ENCODE measurements around the gene TAF1D. TPM values are rescaled to one million over a fixed set of nuclear protein-coding genes. Genes with fewer than 3 reads are reported as not detected.

TAF1D gene
- total and polyA plus RNA-seq, 7 donors: 22.4 to 111 (median 89.2) TPM

GRCh38 chr11:93694557-93694956 lies 46.7 kb downstream of the TAF1D start:
- Histone ChIP-seq H3K27me3 (no peaks in the 10 kb centered on the region), H3K27ac (no peak overlapping the region), H3K4me3 (no peak overlapping the region), H3K4me1 (no peaks in the 10 kb centered on the region), H3K36me3 (peaks cover 12 to 93% (median 26%) of the 10 kb centered on the region in 4 donors), H3K9me3 (no peaks in the 10 kb centered on the region)
- intact Hi-C loops (cut with DNase I): no loop called here
- DNase-seq: no peak
- TF ChIP-seq EP300 (IDR thresholded peaks at IDR 0.05) (no peak), CTCF (IDR thresholded peaks at IDR 0.05) (no peak), POLR2A (IDR thresholded peaks at IDR 0.05) (no peak), POLR2AphosphoS5 (IDR thresholded peaks at IDR 0.05) (no peak)

- Histone ChIP-seq H3K36me3 (peaks cover 12 to 93% (median 27%) of the 10 kb centered on the region in 4 donors), H3K9me3 (no peaks in the 10 kb centered on the region)
These were observed 47.2 kb downstream of the TAF1D start for GRCh38 chr11:93694109-93694508.

GRCh38 chr11:93689240-93689639 lies 52.1 kb downstream of the TAF1D start:
- no peaks in the 10 kb centered on the region for H3K9me3 ChIP-seq
- intact Hi-C loops (cut with DNase I): no loop called here
- DNase-seq: no peak
- TF ChIP-seq EP300 (IDR thresholded peaks at IDR 0.05) (no peak), POLR2AphosphoS5 (IDR thresholded peaks at IDR 0.05) (no peak), POLR2A (IDR thresholded peaks at IDR 0.05) (no peak), CTCF (IDR thresholded peaks at IDR 0.05) (no peak)
- H3K4me1 ChIP-seq: no peaks in the 10 kb centered on the region
- WGBS, 2 donors: 59 to 66% methylated on average over 2 of the region's 2 CpGs
- no peaks in the 10 kb centered on the region for H3K27me3 ChIP-seq
- H3K4me3 ChIP-seq: no peak overlapping the region
- H3K27ac ChIP-seq: no peak overlapping the region
- H3K36me3 ChIP-seq: peaks cover 11 to 95% (median 17%) of the 10 kb centered on the region in 4 donors

More at GRCh38 chr11:93694109-93694508, 47.2 kb downstream of the TAF1D start:
- intact Hi-C loops (cut with DNase I): no loop called here
- Histone ChIP-seq H3K27me3 (no peaks in the 10 kb centered on the region), H3K27ac (no peak overlapping the region), H3K4me1 (no peaks in the 10 kb centered on the region), H3K4me3 (no peak overlapping the region)
- no peak for DNase-seq
- TF ChIP-seq CTCF (IDR thresholded peaks at IDR 0.05) (no peak), EP300 (IDR thresholded peaks at IDR 0.05) (no peak), POLR2AphosphoS5 (IDR thresholded peaks at IDR 0.05) (no peak), POLR2A (IDR thresholded peaks at IDR 0.05) (no peak)
- WGBS, 2 donors: 91 to 95% methylated on average over 2 of the region's 2 CpGs

GRCh38 chr11:93686812-93687211 lies 54.5 kb downstream of the TAF1D start:
- Histone ChIP-seq H3K27ac (peak overlapping the region in 1 of 4 donors; percentile 16), H3K4me3 (no peak overlapping the region), H3K9me3 (no peaks in the 10 kb centered on the region), H3K36me3 (peaks cover 11 to 97% (median 24%) of the 10 kb centered on the region in 4 donors), H3K27me3 (no peaks in the 10 kb centered on the region), H3K4me1 (no peaks in the 10 kb centered on the region)
- 80 to 90% methylated on average over 1 of the region's 1 CpG for WGBS, 2 donors
- no peak for TF ChIP-seq POLR2AphosphoS5 (IDR thresholded peaks at IDR 0.05)
- TF ChIP-seq POLR2A (IDR thresholded peaks at IDR 0.05): no peak
- no peak for TF ChIP-seq CTCF (IDR thresholded peaks at IDR 0.05)
- no peak for TF ChIP-seq EP300 (IDR thresholded peaks at IDR 0.05)
- no peak for DNase-seq
- intact Hi-C loops (cut with DNase I): no loop called here

- DNase-seq: no peak
- no peak overlapping the region for H3K4me3 ChIP-seq
- peak overlapping the region in 1 of 4 donors; percentile 16 for H3K27ac ChIP-seq
- 97 to 100% methylated on average over 2 of the region's 2 CpGs for WGBS, 2 donors
- H3K27me3 ChIP-seq: no peaks in the 10 kb centered on the region
- TF ChIP-seq POLR2A (IDR thresholded peaks at IDR 0.05) (no peak), CTCF (IDR thresholded peaks at IDR 0.05) (no peak), POLR2AphosphoS5 (IDR thresholded peaks at IDR 0.05) (no peak), EP300 (IDR thresholded peaks at IDR 0.05) (no peak)
- no peaks in the 10 kb centered on the region for H3K9me3 ChIP-seq
- intact Hi-C loops (cut with DNase I): no loop called here
- H3K4me1 ChIP-seq: no peaks in the 10 kb centered on the region
- H3K36me3 ChIP-seq: peaks cover 11 to 96% (median 23%) of the 10 kb centered on the region in 4 donors
These were observed 55.1 kb downstream of the TAF1D start for GRCh38 chr11:93686226-93686625.

Measured in sigmoid colon (tissue), 7 donors.